GM12864 (cell line): ENCODE data around the gene HECW1.
"Not testable (repeated sequence)": the region's sequence is repeated elsewhere in the genome, so short reads cannot be mapped to it uniquely, and the experiment has no call there.

Source experiments
- DNase-seq: peaks from one replicate; pipeline ENCODE4 v3.0.0-alpha.2; 2011; ENCODE audit warnings: low read depth
- H3K4me3 ChIP-seq: 2 replicates; pipeline ENCODE4 v1.5.1; 2011; ENCODE audit warnings: mild to moderate bottlenecking, low read depth, low read length, control low read depth
- CTCF ChIP-seq: IDR thresholded peaks from 2 replicates; pipeline ENCODE4 v1.5.1; 2011; ENCODE audit warnings: low read depth, mild to moderate bottlenecking, moderate library complexity, low read length, control low read depth, inconsistent platforms; ENCODE audit errors: missing control alignments

HECW1 gene

GRCh38 chr7:43337811-43338210, 225.4 kb downstream of the HECW1 start:
- DNase-seq: no peak
- TF ChIP-seq CTCF: no peak
- H3K4me3 ChIP-seq: no peak overlapping the region

- no peak for TF ChIP-seq CTCF
- no peak for DNase-seq
- no peak overlapping the region for H3K4me3 ChIP-seq
Observed at GRCh38 chr7:43341132-43341531, 228.7 kb downstream of the HECW1 start.

GRCh38 chr7:43343417-43343816, 231.0 kb downstream of the HECW1 start:
- DNase-seq: not testable (repeated sequence)

GRCh38 chr7:43345696-43346095, 233.2 kb downstream of the HECW1 start:
- not testable (repeated sequence) for DNase-seq, H3K4me3 ChIP-seq

More at GRCh38 chr7:43343417-43343816, 231.0 kb downstream of the HECW1 start:
- H3K4me3 ChIP-seq: not testable (repeated sequence)

- no peak for DNase-seq
- no peak for TF ChIP-seq CTCF
- no peak overlapping the region for H3K4me3 ChIP-seq
Observed at GRCh38 chr7:43351683-43352082, 239.2 kb downstream of the HECW1 start.

GRCh38 chr7:43353902-43354301, 241.5 kb downstream of the HECW1 start:
- H3K4me3 ChIP-seq: no peak overlapping the region
- no peak for TF ChIP-seq CTCF
- no peak for DNase-seq

- H3K4me3 ChIP-seq: no peak overlapping the region
- no peak for DNase-seq
- no peak for TF ChIP-seq CTCF
Observed at GRCh38 chr7:43362652-43363034, 250.2 kb downstream of the HECW1 start.

- DNase-seq: no peak
- H3K4me3 ChIP-seq: no peak overlapping the region
- no peak for TF ChIP-seq CTCF
Observed at GRCh38 chr7:43363035-43363791, 250.8 kb downstream of the HECW1 start.
